Measurements from ENCODE around the gene BRAT1. TPM values are rescaled to one million over a fixed set of nuclear protein-coding genes. Genes with fewer than 3 reads are reported as not detected.

Gene BRAT1
- total RNA-seq, 1 donor from 2014 or later: 24.0 TPM

DNA sequence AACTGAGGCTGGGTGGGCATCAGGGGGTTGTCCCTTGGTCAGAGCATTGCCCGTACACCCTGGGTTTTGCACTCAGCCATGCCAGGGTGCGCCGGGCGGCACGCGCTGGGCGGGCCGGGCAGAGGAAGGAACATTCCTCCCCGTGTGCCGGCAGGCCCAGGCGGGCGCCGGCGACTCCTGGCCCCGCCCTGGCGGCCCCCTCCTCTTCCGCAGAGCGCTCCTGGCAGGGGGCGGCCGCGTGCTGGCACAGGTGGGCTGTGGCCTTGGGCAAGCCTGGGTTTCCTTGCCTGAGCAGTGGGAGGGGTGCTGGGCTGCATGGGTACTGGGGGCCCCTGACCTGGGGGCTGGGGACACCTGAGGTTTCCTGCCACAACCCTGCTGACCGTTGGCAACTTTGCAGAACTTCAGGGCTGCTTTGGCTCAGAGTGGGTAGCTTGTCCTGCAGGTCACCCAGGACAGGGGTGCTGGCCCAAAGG, 31.8 kb downstream of the BRAT1 start:
- no peak for DNase-seq (ENCODE audit: low spot score)

DNA sequence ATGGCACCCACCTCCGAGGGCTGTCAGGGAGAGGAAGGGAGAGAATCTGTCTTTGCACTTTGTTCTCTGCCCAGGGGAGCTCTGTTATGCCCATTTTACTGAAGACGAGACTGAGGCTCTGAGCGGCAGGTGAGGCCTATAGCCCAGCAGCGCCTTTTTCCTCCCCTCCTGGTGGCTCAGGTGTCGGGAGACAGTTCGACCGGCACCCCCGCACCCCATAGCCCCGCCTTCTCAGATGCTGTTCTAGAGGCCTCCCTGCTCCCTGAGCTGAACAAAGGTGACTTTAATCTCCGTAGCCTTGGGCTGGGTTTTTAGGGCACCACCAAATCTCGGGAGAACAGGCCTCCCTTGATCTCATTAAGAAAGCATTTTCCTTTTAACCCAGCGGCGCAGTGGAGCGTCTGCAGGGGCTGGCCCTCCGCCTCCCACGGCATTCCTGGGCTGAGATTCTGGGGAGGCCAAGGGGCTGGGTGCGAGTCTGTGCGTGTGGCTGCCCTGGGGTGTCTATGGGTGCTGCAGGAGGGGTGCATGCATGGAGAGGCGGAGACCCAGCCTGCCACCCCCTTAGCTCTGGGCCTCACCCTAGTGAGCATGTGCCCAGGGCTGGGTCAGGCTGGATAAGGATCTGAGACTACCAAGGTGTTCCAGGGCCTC, 32.4 kb downstream of the BRAT1 start:
- DNase-seq (ENCODE audit: low spot score): no peak

DNA sequence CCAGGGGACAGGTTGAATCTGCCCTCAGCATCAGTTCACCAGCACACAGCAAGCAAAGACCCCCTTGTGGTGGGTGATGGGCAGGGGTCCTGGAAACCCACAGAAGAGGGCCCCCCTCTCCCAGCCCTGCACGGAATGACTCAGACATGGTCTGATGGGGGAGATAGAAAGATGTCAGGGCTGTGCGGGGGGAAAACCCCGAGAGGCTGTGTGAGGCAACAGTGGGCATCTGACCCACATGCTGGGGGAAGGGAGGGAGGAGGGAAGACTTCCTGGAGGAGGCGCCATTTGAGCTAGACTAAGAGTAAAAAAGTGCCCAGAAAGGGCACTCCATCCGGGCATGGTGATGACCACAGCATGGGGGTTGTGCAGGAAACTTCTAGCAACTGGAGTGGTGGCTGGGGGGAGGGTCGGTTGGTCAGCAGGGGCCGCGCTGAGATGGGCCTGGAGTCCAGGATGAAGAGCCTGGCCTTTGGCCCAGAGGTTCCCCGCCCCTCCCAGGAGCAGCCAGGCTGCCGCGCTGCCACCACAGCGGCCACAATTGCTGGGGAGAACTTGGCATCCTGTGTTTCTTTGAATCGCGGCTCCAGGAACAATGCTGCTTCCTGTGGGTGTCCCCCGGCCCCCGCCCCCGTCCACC, 33.3 kb downstream of the BRAT1 start:
- no peak for DNase-seq (ENCODE audit: low spot score)

DNA sequence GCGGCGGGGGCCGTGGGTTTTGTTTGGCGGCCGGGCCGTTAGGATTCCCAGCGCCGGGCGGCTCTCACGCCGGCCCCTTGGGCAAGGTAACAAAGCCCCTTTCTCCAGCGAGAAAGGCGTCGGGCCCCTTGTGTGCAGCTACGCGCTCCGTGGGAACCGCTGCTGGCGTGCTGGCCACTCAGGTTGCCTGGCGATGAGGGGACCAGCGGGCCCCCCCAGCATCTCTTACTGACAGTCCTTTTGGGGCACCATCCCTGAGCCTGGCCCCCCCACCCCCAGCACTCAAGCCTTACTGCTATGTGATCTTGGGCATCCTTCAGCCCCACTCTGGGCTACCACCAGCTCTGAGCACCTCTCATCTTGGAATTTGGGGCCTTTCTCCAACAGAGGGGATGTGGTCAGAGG, 34.0 kb downstream of the BRAT1 start:
- no peak for DNase-seq (ENCODE audit: low spot score)

DNA sequence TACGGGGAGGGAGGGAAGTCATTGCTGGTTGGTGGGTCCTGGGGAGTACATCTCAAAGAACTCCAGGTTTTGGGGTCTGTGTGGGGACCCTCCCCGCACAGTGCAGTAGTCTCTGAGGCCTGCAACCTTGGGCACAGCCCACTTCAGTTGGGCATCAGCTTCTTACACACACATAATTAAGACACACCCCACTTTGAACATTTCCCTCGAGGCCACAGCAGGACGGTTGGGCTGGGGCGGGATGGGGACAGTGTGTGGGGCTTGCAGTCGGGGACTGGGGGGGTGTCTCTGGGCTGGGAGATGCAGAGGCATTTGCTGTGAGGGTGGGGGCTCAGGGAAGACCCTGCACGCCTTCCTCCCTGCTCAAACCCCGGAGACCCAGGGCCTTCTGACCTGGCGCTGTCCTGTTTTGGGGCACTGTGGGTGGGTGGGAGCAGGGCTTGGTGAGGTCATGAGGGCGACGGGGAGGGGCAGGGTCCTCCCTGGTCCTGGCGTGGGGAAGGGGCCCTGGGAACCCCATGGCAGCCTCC, 34.5 kb downstream of the BRAT1 start:
- DNase-seq (ENCODE audit: low spot score): no peak

DNA sequence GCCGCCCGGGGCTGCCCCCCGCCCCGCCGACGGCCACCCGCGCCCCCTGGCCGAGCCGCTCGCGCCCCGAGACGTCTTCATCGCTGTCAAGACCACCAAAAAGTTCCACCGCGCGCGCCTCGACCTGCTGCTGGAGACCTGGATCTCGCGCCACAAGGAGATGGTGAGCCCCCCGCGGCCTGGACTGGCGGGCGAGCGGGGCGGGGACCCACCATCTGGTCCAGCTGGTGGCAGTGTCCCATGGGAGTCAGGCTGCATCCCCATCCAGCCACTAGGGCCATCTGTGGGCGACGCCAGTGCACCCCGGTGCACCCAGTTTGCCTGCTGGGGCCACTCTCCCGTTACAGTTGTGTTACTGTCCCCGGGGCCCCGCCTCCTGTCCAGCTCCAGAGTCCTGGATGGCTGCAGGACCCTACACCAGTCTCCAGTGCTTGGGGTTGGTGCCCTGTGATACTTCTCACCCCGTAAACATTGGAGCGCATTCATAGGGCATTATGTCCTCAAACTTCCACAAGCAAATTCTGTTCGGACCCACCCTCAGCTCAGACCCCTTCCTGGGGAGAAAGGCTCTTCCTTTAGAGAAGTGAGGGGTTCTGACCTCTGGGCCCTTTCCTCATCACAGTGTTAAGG, 35.1 kb downstream of the BRAT1 start:
- no peak for DNase-seq (ENCODE audit: low spot score)

DNA sequence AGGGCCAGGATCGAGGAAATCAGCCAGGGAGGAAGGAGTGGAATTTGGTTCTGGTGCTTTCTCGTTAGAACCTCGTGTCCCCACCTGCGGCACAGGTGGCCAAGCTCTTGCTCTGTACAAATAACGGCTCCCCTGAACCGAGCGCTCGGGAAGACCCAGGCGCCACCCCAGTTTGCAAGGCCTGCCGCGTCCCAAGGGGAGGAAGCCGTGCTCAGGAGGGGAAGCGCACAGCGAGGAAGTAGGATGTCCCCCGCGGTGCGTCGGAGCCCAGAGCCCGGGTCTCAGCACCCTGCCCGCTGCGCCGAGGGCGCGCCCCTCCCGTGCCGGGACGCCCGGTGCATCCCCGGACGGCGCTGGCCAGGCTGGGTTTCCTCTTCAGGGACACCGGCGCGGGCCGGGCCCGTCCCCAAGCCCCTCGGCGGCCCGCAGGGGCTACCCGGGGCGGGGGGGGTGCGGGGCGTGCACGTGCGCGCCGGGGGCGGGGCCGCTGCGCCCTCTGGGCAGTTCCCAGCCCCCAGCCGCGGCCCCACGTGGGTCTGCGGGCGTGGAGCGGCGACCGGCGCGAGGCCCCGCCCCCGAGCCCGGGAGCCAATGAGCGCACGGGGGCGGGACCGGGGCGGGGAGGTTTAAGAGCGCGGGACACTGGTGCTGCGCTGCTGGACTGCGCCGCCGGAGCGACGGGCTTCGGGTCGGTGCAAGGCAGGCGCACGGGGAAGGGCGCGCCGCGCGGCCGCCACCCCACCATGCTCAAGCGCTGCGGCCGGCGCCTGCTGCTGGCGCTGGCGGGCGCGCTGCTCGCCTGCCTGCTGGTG, 36.0 kb downstream of the BRAT1 start, which contains the start of gene LFNG:
Gene LFNG, plus strand, starts transcription at position 656 of the 812 bp plus-strand sequence. Its CDS starts 88 bp downstream, at position 744.
- DNase-seq (ENCODE audit: low spot score): peak; percentile 83

DNA sequence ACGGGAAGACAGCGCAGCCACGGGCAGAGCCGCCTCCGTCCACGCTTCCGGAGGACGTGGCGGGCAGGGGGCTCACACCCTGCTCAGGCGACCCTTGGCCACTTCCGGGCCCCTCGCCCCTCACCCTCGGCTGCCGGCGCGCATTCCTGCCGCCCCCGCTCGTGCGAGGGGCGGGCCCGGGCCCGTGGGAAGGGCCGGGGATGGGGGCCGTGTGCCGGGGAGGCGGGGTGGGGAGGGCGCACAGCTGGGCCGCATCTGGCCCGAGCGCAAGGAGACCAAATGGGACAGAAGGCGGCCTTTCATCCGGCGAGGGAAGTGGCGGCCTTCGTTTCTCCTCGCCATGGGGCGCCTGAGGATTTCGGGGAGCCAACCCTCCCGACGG, 36.6 kb downstream of the BRAT1 start:
- DNase-seq (ENCODE audit: low spot score): no peak

DNA sequence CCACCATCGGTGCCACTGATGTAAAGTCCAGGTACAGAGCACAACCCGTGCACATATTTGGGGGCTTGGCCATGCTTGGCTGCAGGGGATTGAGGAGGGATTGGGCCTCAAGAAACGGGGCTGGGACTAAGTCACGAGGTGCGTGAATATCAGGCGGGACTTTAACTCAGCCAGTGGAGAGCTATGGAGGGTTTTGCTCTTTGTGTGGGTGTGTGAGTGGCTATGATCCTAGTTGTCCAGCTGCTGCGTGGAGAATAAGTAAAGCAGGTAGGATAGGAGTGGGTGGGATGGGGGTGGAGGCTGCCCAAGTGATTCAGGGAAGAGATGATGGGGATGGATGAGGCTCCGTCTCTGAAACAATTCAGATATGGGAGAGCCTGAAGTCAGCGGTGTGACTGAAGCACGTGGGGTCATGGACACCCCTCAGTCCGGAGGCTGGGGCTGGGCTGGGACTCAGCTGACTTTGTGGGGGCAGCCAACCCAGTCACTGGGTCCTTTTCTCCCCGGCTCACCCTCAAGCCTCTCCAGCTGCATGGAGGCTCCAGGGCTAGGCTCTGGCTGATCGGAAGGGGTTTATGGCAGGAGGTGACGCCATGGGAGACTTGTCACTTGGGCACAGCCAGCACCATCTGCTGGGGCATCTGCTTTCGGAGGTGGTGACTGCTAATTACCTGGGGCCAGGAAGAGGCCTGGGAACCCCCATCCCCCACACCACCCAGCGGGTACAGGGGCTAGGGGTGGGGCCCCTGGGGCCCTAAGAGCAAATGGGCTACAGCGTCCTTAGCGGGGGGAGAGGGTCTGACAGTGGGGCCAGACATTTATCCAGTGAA, 37.4 kb downstream of the BRAT1 start:
- no peak for DNase-seq (ENCODE audit: low spot score)

DNA sequence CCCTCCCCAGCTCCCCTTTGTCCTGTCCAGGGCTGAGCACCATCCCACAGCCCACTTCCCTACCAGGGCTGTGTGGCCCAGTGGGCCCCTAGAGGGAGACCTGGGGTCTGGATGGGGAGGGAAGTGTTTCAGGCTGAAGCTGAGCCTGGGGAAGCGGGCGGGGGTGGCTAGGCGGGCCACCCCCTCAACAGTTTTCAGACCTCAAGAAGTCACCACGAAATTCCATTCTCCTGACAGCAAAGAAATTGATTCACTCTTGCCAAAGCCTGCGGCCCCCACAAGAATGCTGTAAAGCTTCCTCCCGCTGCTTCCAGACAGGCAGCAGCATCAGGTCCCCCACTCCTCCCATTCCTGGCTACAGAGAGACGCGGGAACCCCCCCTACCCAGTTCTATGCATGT, 38.3 kb downstream of the BRAT1 start:
- no peak for DNase-seq (ENCODE audit: low spot score)

DNA sequence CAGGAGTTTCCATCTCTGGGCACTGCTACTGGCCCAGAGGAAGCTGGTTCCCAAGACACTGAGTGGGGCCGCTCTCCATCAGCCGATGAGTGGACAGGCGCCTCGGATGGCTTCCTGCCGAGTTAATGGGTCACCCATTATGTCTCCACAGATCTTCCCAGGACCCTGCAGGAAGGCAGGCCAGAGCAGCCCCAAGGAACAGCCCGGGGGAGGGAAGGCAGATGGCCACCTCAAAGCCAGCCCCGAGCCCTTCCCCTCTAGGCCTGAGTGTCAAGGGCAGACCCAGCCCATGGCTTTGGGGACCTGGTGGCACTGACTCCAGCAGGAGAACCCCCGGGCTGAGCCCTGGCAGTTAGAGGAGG, 39.1 kb downstream of the BRAT1 start:
- no peak for DNase-seq (ENCODE audit: low spot score)

DNA sequence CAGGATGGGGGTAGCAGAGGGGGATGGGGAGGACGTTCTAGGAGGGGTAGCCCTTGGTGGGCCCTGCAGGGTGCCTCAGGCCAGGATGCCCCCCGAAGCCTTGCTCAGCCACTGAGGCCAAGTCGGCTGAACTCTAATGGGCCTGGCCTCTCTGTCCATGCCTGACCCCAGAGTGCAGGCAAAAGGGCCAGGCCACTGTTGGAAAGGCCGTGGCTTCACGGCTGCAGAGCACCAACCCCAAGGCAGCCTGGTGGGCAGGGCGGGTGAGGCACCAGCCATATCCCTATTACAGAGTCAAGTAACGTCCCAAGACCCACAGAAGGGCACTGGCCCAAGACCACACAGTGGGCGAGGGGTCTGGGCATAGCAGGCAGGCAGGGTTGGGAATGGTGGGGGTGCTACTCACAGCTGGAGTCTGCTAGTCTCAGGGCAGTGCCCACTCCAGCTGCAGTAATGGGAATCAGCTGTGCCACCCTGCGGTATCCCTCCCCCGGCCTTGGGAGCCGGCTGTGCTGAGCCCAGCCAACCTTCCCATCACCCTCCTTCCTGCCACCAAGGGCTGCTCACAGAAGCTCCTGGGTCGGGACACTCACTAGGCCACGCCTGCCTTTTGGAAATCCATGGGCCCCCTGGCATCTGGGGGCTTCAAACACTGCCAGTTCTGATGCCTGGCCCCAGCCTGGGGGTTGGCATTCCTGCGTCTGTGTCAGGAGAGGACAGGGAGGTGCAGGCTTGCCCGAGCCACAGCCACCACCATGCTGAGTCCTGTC, 39.7 kb downstream of the BRAT1 start:
- no peak for DNase-seq (ENCODE audit: low spot score)

DNA sequence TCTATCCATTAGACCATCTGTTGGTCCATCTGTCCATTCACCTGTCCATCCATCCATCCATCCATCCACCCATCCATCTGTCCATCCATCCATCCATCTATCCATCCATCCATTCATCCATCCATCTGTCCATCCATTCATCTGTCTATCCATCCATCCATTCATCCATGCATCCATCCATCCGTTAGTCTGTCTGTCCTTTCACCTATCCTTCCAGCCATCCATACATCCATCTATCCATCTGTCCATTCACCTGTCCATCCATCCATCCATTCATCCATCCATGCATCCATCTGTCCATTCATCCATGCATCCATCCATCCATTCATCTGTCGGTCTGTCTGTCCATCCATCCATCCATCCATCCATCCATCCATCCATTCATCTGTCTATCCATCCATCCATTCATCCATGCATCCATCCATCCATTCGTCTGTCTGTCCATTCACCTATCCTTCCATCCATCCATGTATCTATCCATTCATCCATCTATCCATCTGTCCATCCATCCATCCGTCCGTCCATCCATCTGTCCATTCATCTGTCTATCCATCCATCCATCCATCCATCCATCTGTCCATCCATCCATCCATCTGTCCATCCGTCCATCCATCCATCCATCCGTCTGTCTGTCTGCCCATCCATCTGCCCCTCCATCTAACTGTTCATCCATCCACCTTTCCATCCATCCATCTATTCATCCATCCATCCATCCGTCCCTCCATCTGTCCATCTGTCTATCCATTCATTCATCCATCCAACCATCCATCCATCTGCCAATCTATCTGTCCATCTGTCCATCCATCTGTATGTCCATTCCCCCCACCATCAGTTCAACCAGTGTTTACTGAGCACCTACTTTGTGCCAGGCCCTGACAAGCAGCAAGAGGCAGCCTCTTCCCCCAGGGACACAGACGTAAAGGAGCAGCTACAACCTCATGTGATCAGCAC, 40.6 kb downstream of the BRAT1 start:
- DNase-seq (ENCODE audit: low spot score): no peak

DNA sequence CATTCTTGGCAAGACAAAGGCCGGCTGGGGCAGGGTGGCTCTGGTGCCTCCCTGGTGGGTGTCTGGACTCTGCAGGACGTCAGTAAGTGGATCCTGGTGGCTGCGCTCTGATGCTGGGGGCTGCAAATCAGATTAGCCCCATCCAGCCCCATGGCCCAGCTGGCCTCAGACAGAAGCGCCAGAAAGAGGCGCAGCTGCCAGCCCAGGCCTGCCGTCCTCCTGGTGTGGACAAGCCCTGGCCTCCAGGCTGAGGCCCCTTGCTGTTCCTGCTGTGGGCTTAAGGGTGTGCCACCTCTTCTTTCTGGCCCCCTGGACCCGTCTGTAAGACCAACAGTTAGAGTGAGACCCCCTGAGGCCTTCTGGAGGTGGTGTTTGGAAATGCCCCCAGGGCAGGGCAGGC, 41.6 kb downstream of the BRAT1 start:
- no peak for DNase-seq (ENCODE audit: low spot score)

DNA sequence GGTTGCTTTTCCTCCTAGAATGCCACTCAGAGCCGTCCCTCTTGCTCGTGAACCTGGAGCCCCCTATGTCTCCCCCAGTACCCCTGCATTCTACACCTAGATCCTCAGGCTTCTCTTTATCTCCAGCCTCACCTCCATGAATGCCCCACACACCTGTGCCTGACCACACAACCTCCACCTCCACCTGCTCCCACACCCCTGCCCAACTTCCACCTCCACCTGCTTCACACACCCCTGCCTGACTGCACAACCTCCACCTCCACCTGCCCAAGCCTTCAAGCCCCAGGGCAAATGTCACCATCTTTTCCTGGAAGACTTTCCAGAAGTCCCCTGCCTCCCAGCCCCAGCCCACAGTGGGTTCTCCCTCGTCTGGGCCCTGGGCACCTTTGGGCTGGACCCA, 42.6 kb downstream of the BRAT1 start:
- no peak for DNase-seq (ENCODE audit: low spot score)

DNA sequence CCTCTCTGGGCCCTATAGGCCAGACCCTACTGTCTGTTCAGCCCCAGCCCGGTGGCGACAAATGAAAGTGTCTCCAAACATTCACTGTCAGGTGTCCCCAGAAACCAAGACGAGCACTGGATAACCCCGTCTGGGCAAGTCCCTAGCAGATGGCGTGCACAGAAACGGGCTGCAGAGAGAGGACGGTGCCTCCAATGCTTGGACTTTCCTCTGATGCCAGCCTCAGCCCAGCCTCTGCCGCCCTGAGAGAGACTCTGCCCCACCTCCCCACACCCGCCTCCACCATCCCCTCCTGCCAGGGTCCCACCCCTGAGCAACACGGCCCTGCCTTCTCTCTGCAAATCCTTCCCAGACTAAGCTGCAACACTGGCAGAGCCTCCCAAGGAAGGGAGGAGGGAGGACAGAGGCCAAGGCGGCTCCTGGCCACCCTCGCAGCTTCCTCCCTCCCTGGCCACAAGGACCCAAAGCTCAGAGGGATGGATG, 43.1 kb downstream of the BRAT1 start:
- DNase-seq (ENCODE audit: low spot score): no peak

DNA sequence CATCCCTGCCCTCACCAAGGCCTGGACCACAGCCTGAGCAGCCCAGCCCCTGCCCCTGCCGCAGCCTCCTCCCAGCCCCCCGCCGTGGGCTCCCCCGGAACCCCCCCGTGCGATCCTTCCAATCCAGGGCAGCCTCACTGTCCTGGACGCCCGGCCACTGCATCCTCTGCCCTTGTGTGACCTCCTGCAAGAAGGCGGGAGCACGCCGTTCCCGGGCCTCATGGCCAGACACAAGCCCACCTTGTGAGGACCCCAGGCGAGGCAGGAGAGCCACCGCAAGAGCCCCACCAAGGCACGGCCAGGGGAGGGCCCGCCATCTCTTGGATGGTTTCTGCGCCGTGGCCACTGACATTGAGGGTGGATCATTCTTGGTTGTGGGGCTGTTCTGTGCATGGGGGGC, 43.6 kb downstream of the BRAT1 start:
- no peak for DNase-seq (ENCODE audit: low spot score)

DNA sequence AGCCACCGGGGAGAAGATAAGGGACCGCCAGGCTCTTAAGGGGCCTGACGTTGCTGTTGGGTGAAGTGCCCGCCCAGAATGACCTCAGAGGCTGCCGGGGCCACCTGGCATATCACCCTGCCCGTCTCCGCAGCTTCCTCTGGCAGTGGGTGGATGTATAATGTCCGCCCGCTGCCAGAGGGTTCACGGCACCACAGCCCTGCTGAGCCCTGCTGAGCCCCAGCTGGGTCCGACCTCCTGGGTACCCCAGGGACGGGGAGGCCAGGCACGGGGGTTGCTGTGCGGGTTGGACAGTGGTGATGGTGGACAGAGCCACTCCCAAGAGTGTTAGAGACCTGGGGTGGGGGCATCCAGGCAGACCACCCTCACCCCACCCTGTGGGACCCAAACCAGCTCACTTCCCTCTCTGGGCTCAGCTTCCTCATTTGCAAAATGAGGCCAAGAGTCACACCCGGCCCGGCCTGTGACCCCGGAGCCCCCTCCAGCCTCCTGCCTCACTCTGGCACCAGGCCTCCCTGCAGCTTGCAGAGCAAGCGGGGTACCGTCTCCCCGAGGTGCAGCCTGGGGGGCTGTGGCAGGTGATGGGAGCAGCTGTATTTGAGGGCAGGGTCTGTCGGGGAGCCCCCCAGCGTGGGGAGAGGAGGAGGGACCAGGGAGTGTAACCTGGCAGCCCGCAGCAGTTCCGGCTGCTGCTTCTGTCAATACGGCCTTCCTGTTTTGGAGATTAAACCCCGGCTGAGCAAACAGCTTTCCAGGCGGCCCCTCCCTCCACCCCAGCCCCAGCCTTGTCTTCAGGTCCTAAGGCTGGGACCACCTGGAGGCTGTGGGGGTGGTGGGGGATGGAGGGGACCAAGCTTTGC, 44.2 kb downstream of the BRAT1 start:
- no peak for DNase-seq (ENCODE audit: low spot score)

Data from ureter (tissue), 1 donor.